GM12892 (cell line): ENCODE data around the gene FTSJ1.

ENCODE experiments used
- DNase-seq: peaks from one replicate; pipeline ENCODE4 v3.0.0; 2011; ENCODE audit not compliant: insufficient read length
- FAIRE-seq: peaks from 2 replicates; lab custom pipeline; 2011; peaks lifted over from hg19 to GRCh38; lab: Jason Lieb, UNC
- POLR2A ChIP-seq: IDR thresholded peaks from 2 replicates; pipeline ENCODE4 v1.6.1; 2011; ENCODE audit warnings: low read depth, low read length, control low read depth
- POLR2AphosphoS5 ChIP-seq: IDR thresholded peaks from 2 replicates; pipeline ENCODE4 v1.6.1; 2011; ENCODE audit warnings: low read depth, low read length, control low read depth
- TAF1 ChIP-seq: IDR thresholded peaks from 2 replicates; pipeline ENCODE4 v1.6.1; 2011; ENCODE audit warnings: low read depth, mild to moderate bottlenecking, control low read depth, low read length, borderline replicate concordance

The FTSJ1 gene

DNA sequence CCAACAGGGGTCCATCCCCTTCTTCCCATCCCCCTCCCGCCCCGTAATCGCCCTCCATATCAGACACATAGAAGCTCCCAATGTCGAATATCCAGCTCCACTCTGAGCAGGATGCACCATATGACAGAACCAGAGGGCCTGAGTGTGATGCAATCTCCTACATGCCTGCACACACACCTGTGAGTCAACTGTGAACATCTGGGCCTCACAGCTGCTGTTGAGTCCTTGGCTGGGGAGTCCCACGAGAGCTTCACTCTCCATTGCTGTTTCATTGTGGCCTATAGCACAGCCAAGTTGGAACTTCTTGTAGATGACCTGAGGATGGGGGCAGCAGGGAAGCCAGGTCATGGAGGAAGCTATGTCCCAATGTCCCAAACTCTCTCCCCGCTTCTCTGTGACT, 14.2 kb upstream of the FTSJ1 start:
- no peak for TF ChIP-seq POLR2AphosphoS5
- TF ChIP-seq TAF1, result no peak
- no peak for TF ChIP-seq POLR2A
- no peak for DNase-seq
- FAIRE-seq, result peak; percentile 27

DNA sequence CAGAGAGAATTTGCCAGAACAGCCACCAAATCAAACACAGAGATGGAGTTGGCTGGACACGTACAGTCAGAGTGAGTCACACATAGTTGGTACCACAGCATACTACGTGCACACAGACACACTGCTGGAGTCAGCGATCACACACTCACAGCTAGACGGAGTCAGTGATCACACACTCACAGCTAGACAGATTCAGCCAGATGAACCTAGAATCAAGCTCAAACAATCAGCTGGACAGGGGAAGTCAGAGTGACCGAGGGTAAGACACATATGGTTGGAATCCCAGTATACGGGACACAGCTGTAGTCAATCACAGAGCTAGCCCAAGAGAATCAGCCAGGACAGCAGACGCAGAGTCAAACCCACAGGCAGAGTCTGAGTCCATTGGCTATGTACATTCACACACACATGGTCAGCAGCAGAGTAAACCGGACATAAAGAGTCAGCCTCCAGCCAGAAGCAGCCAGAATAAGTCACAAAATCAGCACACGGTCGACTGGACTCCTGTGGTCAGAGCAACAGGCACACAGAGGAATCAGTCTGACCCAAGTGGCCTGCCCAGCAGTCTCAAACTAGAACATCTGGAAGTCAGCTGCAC, 10.6 kb upstream of the FTSJ1 start:
- DNase-seq (no peak), FAIRE-seq (no peak)
- no peak for TF ChIP-seq TAF1
- TF ChIP-seq POLR2AphosphoS5, result no peak

DNA sequence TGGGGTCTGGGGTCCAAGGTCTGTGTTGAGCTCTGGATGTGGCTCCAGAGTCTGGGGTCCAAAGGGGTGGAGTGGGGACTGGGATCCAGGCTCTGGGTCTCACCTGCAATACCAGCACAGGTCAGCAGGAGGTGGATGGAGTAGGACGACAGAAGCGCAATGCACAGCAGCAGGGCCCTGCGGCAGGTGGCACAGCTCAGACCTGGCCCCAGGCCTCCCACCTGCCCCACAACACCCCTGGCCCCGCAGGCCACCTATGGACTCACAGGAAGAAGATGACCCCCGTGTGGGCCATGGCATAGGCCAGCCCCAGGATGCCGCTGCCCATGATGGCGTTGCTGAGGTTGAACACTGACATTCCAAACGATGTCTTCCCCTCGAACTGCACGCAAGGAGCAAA, 9.3 kb upstream of the FTSJ1 start:
- no peak for FAIRE-seq

DNA sequence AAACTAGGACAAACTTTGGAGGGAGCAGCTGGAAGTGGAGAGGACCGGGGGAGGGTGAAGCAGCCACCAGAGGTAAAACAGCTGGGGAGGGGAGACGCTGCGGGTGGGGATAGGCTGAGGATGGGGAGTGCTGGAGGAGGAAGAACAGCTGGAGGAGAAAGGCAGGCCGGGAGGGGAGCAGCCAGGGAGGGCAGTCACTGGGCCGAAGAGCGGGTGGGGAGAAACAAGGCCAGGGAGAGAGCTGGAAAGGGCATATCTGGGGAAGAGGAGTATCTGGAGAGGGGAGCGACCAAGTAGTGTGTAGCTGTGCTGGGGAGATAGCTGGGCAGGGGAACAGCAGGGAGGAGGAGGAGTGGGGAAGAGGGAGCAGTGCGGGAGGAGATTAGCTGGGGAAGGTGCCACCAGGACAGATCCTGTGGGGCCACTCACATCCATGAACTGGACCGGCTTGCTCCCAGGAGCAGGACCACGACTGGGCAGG, 8.7 kb upstream of the FTSJ1 start:
- DNase-seq, result no peak
- TF ChIP-seq POLR2A, result no peak
- no peak for TF ChIP-seq POLR2AphosphoS5
- no peak for TF ChIP-seq TAF1
- no peak for FAIRE-seq

More for the DNA sequence above, 9.3 kb upstream of the FTSJ1 start:
- no peak for DNase-seq
- no peak for TF ChIP-seq POLR2AphosphoS5
- TF ChIP-seq TAF1, result no peak
- no peak for TF ChIP-seq POLR2A

DNA sequence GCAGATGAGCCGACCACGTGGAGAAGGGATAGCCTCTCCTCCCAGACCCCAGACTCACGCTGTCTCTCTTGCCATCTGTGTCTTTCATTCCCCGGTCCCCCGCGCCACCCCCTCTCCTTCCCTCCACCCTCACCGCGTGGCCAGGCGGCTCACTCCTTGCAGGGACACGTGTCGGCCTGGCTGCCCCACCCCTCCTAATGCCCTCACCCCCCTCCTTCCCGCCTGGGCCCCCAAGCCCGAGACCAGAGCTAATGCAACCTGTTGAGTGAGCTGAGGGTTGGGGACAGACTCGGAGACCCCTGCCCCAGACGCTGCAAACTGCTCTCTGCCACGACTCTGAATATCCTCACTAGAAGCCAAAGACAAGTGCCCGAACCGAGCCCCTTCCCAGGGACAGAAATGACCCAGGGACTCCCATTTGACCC, 7.7 kb upstream of the FTSJ1 start:
- peak; percentile 48 for DNase-seq
- no peak for TF ChIP-seq POLR2A
- peak; percentile 82 for FAIRE-seq

DNA sequence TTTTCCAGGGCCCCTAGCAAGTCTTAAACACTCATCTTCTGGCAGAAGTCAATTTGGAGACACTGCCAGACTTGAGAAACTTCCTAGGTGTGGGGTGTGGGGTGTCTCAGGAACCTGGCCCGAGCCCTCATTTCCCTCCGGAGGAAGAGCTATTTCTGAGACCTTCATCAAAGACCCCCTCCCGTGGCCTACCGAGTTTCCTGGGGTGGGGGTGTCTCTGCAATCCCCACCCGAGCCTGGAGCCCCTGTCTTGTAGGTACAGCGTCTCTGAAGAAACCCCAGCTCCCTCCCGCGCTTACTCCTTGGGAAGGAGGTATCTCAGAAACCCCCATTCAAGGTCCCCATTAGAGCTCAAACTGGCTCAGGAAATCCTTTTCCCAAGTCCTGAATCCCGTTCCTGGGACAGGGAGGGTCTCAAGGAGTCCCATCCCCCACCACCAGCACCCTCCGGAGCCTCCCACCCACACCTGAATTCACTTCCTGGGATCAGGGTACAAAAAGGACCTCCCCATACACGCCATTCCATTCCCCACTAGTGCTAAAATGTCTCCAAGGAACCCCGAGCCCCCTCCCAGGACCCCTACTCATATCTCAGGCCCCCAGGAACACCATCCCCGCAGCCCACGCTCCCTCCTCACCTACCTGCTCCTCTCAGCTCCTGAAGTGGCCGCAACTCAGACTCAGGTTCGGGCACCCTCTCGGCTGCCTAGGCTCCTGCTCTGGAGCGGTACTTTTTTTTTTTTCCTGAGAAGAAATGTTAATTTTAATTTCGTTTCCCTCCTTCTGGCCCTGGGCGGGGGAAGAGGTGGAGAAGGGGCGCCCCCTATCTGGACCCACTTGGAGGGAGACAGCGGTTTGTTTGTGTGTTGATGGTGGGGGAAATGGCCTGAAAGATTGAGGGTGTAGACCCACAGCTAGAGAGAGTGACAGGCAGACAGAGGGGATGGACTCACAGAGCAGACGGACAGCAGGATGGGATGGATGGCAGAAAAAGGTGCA, 7.0 kb upstream of the FTSJ1 start:
- TF ChIP-seq TAF1, result no peak
- no peak for TF ChIP-seq POLR2AphosphoS5
- no peak for TF ChIP-seq POLR2A
- FAIRE-seq, result peak; percentile 36
- no peak for DNase-seq

DNA sequence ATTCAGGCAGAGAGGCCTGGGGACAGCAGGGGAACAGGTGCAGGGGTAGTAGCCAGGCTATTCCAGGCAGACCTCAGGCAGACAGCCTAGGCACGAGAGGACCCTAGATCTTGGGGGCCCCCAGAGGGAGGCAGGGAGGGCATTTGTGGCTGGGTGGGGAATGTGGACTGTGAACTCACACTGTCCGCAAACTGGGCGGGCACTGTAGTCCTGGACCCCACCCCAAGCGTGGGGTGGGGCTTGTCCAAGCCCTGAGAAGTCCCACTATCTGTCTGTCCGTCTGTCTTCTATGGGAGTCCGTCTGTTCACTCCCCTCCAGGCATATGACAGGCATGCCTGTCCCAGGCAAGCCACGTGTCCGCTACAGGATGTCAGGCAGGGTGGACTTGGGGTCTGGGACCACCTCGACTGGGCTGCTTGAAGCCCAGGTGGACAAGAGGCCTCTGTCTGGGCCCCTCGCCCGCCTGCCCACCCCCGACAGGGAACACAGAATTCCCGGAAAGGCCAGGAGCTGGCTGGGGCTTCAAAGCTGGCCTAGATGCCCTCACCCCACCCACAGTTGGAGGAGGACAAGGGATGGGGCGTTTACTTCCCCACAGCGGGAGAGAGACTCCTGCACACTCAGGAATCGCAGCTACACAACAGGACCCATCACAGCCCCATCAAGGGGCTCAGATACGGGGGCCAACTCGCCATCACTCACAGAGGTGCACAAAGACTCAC, 5.7 kb upstream of the FTSJ1 start, which contains the start of gene SLC38A5:
Gene SLC38A5 (minus strand): TSS at position 151 of the 723 bp plus-strand sequence. CDS start 2,336 bp downstream, outside the sequence.
- FAIRE-seq, result no peak
- no peak for DNase-seq
- TF ChIP-seq POLR2AphosphoS5 (no peak), TAF1 (no peak), POLR2A (no peak)

DNA sequence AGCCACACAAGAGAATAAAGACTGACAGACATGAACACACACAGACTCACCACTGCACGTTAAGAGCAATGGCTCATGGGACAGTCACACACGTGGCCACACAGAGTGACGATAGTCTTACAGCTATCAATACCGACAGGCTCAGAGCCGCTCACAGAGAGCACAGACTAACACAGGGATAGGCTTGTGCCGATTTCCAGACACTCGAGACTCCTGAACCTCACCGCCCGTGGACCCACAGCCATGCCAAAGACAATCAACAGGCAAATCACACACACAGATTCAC, 5.2 kb upstream of the FTSJ1 start:
- peak; percentile 44 for FAIRE-seq
- DNase-seq, result no peak
- TF ChIP-seq POLR2AphosphoS5, result no peak
- TF ChIP-seq POLR2A, result no peak
- TF ChIP-seq TAF1, result no peak

DNA sequence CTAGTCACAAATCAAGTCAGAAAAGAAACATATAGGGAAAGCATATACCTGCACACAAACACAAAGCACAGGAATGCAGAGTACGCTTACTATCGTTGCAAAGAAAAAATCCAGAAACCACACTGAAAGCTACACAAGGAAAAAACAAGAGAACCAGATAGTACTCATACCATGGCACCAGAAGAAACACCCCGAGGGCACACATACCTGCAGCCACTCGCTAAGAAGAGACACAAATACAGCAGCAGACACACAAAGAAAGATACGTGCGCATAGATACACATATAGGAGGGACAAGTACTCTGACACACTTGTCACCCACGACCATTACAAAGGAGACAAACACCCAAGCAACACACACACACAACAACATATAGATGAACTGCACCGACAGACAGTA, 4.5 kb upstream of the FTSJ1 start:
- no peak for TF ChIP-seq TAF1
- no peak for TF ChIP-seq POLR2AphosphoS5
- no peak for TF ChIP-seq POLR2A
- DNase-seq (no peak), FAIRE-seq (no peak)

DNA sequence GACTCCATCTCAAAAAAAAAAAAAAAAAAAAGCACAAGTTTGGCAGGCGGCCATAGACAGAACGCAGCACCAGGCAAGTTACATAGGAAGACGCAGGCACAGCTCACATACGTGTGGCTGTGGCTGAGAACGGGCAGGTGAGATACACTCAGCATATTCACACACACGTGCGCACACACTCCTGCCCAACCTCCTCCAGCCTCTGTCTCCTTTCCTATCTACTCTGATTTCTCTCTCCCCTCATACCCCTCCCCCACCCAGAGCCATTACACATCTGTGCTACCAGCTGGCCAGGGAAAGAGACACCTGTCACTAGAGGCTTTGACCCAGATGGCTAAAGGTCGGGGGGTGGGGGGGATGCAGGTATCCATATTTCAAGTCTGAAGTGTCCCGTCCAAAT, 3.8 kb upstream of the FTSJ1 start:
- no peak for FAIRE-seq
- DNase-seq, result no peak

More for the DNA sequence above, 3.8 kb upstream of the FTSJ1 start:
- TF ChIP-seq TAF1 (no peak), POLR2AphosphoS5 (no peak), POLR2A (no peak)
